Neuronal stem cell (in vitro differentiated cells): ENCODE data around the gene SLC66A2.
"Not testable (repeated sequence)": the region's sequence is repeated elsewhere in the genome, so short reads cannot be mapped to it uniquely, and the experiment has no call there.

ENCODE experiments used
- DNase-seq: peaks from one replicate; pipeline ENCODE4 v3.0.0-alpha.2; 2013; ENCODE audit warnings: low spot score
- H2AFZ ChIP-seq: one replicate; pipeline ENCODE4 v1.6.1; 2013; ENCODE audit warnings: mild to moderate bottlenecking, low read length, inconsistent platforms
- H2AK5ac ChIP-seq: 2 replicates; pipeline ENCODE4 v1.6.1; 2013; ENCODE audit warnings: low read depth, mild to moderate bottlenecking, inconsistent platforms, low read length, moderate library complexity, mixed read lengths
- H2BK120ac ChIP-seq: 2 replicates; pipeline ENCODE4 v1.6.1; 2013; ENCODE audit warnings: low read depth, mild to moderate bottlenecking, inconsistent platforms, low read length, moderate library complexity, mixed read lengths
- H2BK12ac ChIP-seq: one replicate; pipeline ENCODE4 v1.6.1; 2013; ENCODE audit warnings: low read length, inconsistent platforms
- H2BK15ac ChIP-seq: 2 replicates; pipeline ENCODE4 v1.6.1; 2013; ENCODE audit warnings: mild to moderate bottlenecking, low read length, inconsistent platforms, mixed read lengths
- H2BK5ac ChIP-seq: one replicate; pipeline ENCODE4 v1.6.1; 2013; ENCODE audit warnings: inconsistent platforms, mild to moderate bottlenecking, low read length, moderate library complexity
- H3K14ac ChIP-seq: one replicate; pipeline ENCODE4 v1.6.1; 2013; ENCODE audit warnings: low read length, inconsistent platforms
- H3K18ac ChIP-seq: 2 replicates; pipeline ENCODE4 v1.6.1; 2013; ENCODE audit warnings: low read length, inconsistent platforms
- H3K23ac ChIP-seq: 2 replicates; pipeline ENCODE4 v1.6.1; 2013; ENCODE audit warnings: low read depth, mild to moderate bottlenecking, mixed read lengths, low read length, inconsistent platforms; ENCODE audit not compliant: poor library complexity
- H3K27ac ChIP-seq: replicated peaks from 3 replicates; pipeline ENCODE4 v1.5.1; 2013; ENCODE audit warnings: low read length, inconsistent platforms
- H3K27me3 ChIP-seq, 3 experiments: 2 replicates each; pipeline ENCODE4 v1.6.1; 2013; ENCODE audit warnings: low read length in 3 of 3, mild to moderate bottlenecking in 2 of 3, inconsistent platforms in 1 of 3, low read depth in 1 of 3, mixed read lengths in 1 of 3, moderate library complexity in 1 of 3; ENCODE audit not compliant: control insufficient read depth in 3 of 3, insufficient read depth in 3 of 3
- H3K36me3 ChIP-seq, 2 donors: replicated peaks in 1 of 2; 2 replicates each; pipeline ENCODE4 v1.6.1; 2013; ENCODE audit warnings: low read length in 2 of 2; ENCODE audit not compliant: control insufficient read depth in 2 of 2, insufficient read depth in 2 of 2
- H3K4ac ChIP-seq: 2 replicates; pipeline ENCODE4 v1.6.1; 2013; ENCODE audit warnings: inconsistent platforms, mild to moderate bottlenecking, low read length, moderate library complexity
- H3K4me1 ChIP-seq, 2 donors: 1 replicate in 1 of 2; 2 replicates in 1 of 2; pipeline ENCODE4 v1.6.1; 2013; ENCODE audit warnings: low read length in 2 of 2, low read depth in 1 of 2; ENCODE audit not compliant: control insufficient read depth in 2 of 2, insufficient read depth in 1 of 2
- H3K4me2 ChIP-seq: one replicate; pipeline ENCODE4 v1.6.1; 2013; ENCODE audit warnings: mild to moderate bottlenecking, low read length, inconsistent platforms; ENCODE audit not compliant: insufficient read depth, poor library complexity, severe bottlenecking
- H3K4me3 ChIP-seq, 2 donors: 2 replicates each; pipeline ENCODE4 v1.5.1; 2013; ENCODE audit warnings: low read length in 2 of 2, mild to moderate bottlenecking in 2 of 2, inconsistent platforms in 1 of 2, moderate library complexity in 1 of 2
- H3K79me1 ChIP-seq: one replicate; pipeline ENCODE4 v1.6.1; 2013; ENCODE audit warnings: low read depth, mild to moderate bottlenecking, inconsistent platforms, low read length, moderate library complexity
- H3K9ac ChIP-seq: one replicate; pipeline ENCODE4 v1.6.1; 2013; ENCODE audit warnings: mild to moderate bottlenecking, low read depth, low read length, inconsistent platforms; ENCODE audit not compliant: poor library complexity
- H3K9me3 ChIP-seq, 2 donors: replicated peaks in 1 of 2; 2 replicates each; pipeline versions ENCODE3 to v1.6.1; 2013; ENCODE audit warnings: low read length in 2 of 2, mild to moderate bottlenecking in 2 of 2, inconsistent platforms in 1 of 2, low read depth in 1 of 2, mixed read lengths in 1 of 2, moderate library complexity in 1 of 2; ENCODE audit not compliant: control insufficient read depth in 2 of 2, insufficient read depth in 1 of 2
- H4K8ac ChIP-seq: one replicate; pipeline ENCODE4 v1.6.1; 2013; ENCODE audit warnings: low read depth, mild to moderate bottlenecking, inconsistent platforms, low read length, moderate library complexity
- H4K91ac ChIP-seq: one replicate; pipeline ENCODE4 v1.6.1; 2013; ENCODE audit warnings: low read length, low read depth, mild to moderate bottlenecking, inconsistent platforms; ENCODE audit not compliant: poor library complexity
- WGBS, 2 donors: extraction: QIAGEN DNeasy Blood & Tissue Kit; methylation state at CpG; one replicate each; pipeline ENCODE4 v1.1.7; 2013; ENCODE audit warnings: missing lambda C conversion rate in 2 of 2, mixed read lengths in 1 of 2; ENCODE audit not compliant: insufficient read length in 2 of 2, insufficient replicate concordance in 1 of 2; ENCODE audit errors: extremely low coverage in 2 of 2; 5-methylcytosine and 5-hydroxymethylcytosine counted together

The SLC66A2 gene

DNA sequence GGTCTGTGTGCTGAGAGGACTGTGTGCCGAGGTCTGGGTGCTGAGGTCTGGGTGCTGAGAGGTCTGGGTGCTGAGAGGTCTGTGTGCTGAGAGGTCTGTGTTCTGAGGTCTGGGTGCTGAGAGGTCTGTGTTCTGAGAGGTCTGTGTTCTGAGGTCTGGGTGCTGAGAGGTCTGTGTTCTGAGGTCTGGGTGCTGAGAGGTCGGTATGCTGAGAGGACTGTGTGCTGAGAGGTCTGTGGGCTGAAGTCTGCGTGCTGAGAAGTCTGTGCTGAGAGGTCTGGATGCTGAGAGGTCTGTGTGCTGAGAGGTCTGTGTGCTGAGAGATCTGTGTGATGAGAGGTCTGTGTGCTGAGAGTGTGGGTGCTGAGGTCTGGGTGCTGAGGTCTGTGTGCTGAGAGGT lies 85.5 kb downstream of the SLC66A2 start:
- H3K4me3 ChIP-seq, H3K23ac ChIP-seq, H3K9ac ChIP-seq, H3K36me3 ChIP-seq, H3K18ac ChIP-seq, H4K8ac ChIP-seq, H2BK12ac ChIP-seq, H3K9me3 ChIP-seq, H2BK120ac ChIP-seq, H4K91ac ChIP-seq, H2AFZ ChIP-seq, H2BK5ac ChIP-seq, H2AK5ac ChIP-seq, H2BK15ac ChIP-seq, H3K27ac ChIP-seq, H3K4ac ChIP-seq, H3K14ac ChIP-seq, H3K79me1 ChIP-seq, H3K4me1 ChIP-seq, H3K4me2 ChIP-seq, H3K27me3 ChIP-seq, DNase-seq: not testable (repeated sequence)
- no CpG with 5 or more reads among the region's 3 CpGs for WGBS, 2 donors

DNA sequence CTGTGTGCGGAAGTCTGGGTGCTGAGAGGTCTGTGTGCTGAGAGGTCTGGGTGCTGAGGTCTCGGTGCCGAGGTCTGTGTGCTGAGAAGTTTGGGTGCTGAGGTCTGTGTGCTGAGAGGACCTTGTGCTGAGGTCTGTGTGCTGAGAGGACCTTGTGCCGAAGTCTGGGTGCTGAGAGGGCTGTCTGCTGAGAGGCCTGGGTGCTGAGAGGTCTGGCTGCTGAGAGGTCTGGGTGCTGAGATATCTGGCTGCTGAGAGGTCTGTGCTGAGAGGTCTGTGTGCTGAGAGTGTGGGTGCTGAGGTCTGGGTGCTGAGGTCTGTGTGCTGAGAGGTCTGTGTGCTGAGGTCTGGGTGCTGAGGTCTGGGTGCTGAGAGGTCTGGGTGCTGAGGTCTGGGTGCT lies 86.5 kb downstream of the SLC66A2 start:
- H2BK12ac ChIP-seq, DNase-seq, H3K18ac ChIP-seq, H3K9ac ChIP-seq, H3K23ac ChIP-seq, H3K36me3 ChIP-seq, H3K4me1 ChIP-seq, H3K4me3 ChIP-seq, H4K8ac ChIP-seq, H3K27ac ChIP-seq, H3K27me3 ChIP-seq, H2BK5ac ChIP-seq, H2BK120ac ChIP-seq, H4K91ac ChIP-seq, H3K79me1 ChIP-seq, H3K9me3 ChIP-seq, H3K4ac ChIP-seq, H2BK15ac ChIP-seq, H3K4me2 ChIP-seq, H2AFZ ChIP-seq, H2AK5ac ChIP-seq: not testable (repeated sequence)
- WGBS, 2 donors: no CpG with 5 or more reads among the region's 4 CpGs
- H3K14ac ChIP-seq: peak overlapping the region; percentile 21

GRCh38 chr18:79864006-79864725 lies 87.3 kb downstream of the SLC66A2 start:
- H2BK5ac ChIP-seq: no peak overlapping the region
- no peak overlapping the region for H4K91ac ChIP-seq
- H3K4me1 ChIP-seq: no peaks in the 10 kb centered on the region
- no peak overlapping the region for H3K4me3 ChIP-seq
- no peak overlapping the region for H4K8ac ChIP-seq
- no peak overlapping the region for H3K4me2 ChIP-seq
- no peak overlapping the region for H3K27ac ChIP-seq
- H3K14ac ChIP-seq: no peak overlapping the region
- no peaks in the 10 kb centered on the region for H3K36me3 ChIP-seq
- H2BK12ac ChIP-seq: no peak overlapping the region
- H3K18ac ChIP-seq: no peak overlapping the region
- no peak overlapping the region for H3K23ac ChIP-seq
- no peak overlapping the region for H2AFZ ChIP-seq
- no CpG with 5 or more reads among the region's 74 CpGs for WGBS, 2 donors
- no peak overlapping the region for H3K9ac ChIP-seq
- no peak overlapping the region for H2BK120ac ChIP-seq
- H3K9me3 ChIP-seq: peaks cover 0 to 4% of the 10 kb centered on the region in 2 donors
- peak overlapping the region; percentile 46 for H2AK5ac ChIP-seq
- no peaks in the 10 kb centered on the region for H3K27me3 ChIP-seq
- no peak overlapping the region for H3K4ac ChIP-seq
- H3K79me1 ChIP-seq: no peaks in the 10 kb centered on the region
- no peak for DNase-seq
- H2BK15ac ChIP-seq: no peak overlapping the region

GRCh38 chr18:79863161-79864005 lies 88.1 kb downstream of the SLC66A2 start:
- no peaks in the 10 kb centered on the region for H3K79me1 ChIP-seq
- H3K4me1 ChIP-seq: no peaks in the 10 kb centered on the region
- no peak overlapping the region for H3K27ac ChIP-seq
- no peaks in the 10 kb centered on the region for H3K36me3 ChIP-seq
- H3K4me2 ChIP-seq: no peak overlapping the region
- no peak overlapping the region for H3K4ac ChIP-seq
- no peak for DNase-seq
- no CpG with 5 or more reads among the region's 102 CpGs for WGBS, 2 donors
- no peak overlapping the region for H3K23ac ChIP-seq
- no peak overlapping the region for H2AFZ ChIP-seq
- peak overlapping the region; percentile 21 for H2AK5ac ChIP-seq
- H2BK5ac ChIP-seq: peak overlapping the region; percentile 12
- no peak overlapping the region for H4K91ac ChIP-seq
- no peak overlapping the region for H3K14ac ChIP-seq
- no peak overlapping the region for H2BK12ac ChIP-seq
- H3K9ac ChIP-seq: no peak overlapping the region
- no peak overlapping the region for H2BK120ac ChIP-seq
- H3K18ac ChIP-seq: no peak overlapping the region
- no peak overlapping the region for H2BK15ac ChIP-seq
- H3K9me3 ChIP-seq: peaks cover 0 to 4% of the 10 kb centered on the region in 2 donors
- H3K4me3 ChIP-seq: no peak overlapping the region
- no peaks in the 10 kb centered on the region for H3K27me3 ChIP-seq
- H4K8ac ChIP-seq: no peak overlapping the region
